Fibroblast of mammary gland (primary cell): ENCODE measurements around the gene SPATA24.

Experiments used
- DNase-seq: peaks from one replicate; pipeline ENCODE4 v3.0.0-alpha.2; 2010; ENCODE audit warnings: low read depth
- H3K4me3 ChIP-seq: 2 replicates; pipeline ENCODE4 v1.5.1; 2011; ENCODE audit warnings: low read depth, mild to moderate bottlenecking, low read length, moderate library complexity; ENCODE audit not compliant: control insufficient read depth
- TF ChIP-seq, protein P1 (sequence below): conservative IDR thresholded peaks from 2 replicates; pipeline ENCODE4 v1.5.1; 2011; ENCODE audit warnings: low read depth, low read length, inconsistent platforms; ENCODE audit not compliant: control insufficient read depth, insufficient read depth

SPATA24 gene, protein sequence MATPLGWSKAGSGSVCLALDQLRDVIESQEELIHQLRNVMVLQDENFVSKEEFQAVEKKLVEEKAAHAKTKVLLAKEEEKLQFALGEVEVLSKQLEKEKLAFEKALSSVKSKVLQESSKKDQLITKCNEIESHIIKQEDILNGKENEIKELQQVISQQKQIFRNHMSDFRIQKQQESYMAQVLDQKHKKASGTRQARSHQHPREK

DNA sequence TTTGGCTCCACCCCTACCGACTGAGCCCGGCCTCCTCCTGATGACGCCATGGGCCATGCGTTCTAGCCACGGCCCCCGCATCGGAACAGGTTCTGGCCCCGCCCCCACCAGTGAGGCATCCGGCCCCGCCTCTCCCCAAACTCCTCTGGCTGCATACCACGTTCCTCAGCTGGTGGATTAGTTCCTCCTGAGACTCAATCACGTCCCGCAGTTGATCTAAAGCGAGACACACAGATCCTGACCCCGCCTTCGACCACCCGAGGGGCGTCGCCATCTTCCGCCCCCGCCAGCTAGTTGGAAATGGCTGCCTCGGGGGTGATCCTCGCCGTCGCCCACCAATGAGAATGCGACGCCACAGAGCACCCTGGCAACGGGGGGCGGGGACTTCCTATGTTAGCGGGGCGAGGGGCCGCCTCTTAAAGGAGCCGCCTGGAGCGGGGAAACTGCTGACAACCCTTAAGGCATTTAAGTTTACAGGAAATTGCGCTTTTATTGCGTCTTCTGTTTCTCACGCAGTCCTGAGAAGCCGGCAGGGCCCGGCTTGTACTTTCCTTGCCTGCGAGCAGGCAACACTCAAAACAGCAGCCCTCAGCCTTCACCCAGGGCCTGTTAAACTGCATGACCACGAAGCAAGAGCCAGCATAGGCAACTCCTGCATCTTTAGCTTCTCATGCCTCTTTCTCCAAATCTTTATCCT, at the start of gene SPATA24:
Gene SPATA24 (minus strand): TSS at position 303 of the 697 bp plus-strand sequence. CDS start 29 bp downstream, at position 274.
- TF ChIP-seq, protein P1, sequence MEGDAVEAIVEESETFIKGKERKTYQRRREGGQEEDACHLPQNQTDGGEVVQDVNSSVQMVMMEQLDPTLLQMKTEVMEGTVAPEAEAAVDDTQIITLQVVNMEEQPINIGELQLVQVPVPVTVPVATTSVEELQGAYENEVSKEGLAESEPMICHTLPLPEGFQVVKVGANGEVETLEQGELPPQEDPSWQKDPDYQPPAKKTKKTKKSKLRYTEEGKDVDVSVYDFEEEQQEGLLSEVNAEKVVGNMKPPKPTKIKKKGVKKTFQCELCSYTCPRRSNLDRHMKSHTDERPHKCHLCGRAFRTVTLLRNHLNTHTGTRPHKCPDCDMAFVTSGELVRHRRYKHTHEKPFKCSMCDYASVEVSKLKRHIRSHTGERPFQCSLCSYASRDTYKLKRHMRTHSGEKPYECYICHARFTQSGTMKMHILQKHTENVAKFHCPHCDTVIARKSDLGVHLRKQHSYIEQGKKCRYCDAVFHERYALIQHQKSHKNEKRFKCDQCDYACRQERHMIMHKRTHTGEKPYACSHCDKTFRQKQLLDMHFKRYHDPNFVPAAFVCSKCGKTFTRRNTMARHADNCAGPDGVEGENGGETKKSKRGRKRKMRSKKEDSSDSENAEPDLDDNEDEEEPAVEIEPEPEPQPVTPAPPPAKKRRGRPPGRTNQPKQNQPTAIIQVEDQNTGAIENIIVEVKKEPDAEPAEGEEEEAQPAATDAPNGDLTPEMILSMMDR, result no peak
- DNase-seq, result peak; percentile 95
- peak within 1 kb of the TSS; percentile 63 for H3K4me3 ChIP-seq

DNA sequence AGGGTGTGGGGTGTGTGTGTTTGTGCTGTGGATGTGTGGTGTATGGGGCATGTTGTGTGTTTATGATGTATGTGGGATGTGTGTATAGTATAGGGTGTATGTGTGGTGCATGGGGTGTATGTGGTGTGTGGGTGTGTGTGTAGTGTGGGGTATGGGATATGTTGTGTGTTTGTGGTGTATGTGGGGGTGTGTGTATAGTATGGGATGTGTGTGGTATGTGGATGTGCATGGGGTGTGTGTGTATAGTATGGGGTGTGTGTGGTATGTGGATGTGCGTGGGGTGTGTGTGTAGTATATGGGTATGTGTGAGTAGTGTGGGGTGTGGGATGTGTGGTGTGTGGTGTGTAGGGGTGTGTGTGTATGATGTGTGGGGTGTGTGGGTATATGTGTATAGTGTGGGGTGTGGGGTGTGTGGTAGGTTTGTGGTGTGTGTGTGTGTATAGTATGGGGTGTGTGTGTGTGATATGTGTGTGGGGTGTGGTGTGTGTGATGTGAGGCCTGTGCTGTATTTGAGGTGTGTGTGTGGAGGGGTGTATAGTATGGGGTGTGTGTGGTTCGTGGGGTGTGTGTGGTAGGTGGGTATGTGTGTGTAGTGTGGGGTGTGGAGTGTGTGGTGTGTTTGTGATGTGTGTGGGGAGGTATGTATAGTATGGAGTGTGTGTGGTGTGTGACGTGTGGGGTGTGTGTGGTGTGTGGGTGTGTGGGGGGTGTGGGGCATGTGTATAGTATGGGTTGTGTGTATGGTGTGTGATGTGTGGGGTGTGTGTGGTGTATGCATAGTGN, 48.2 kb upstream of the SPATA24 start:
- TF ChIP-seq, protein P1, result no peak
- DNase-seq, result no peak
- H3K4me3 ChIP-seq, result no peak overlapping the region

DNA sequence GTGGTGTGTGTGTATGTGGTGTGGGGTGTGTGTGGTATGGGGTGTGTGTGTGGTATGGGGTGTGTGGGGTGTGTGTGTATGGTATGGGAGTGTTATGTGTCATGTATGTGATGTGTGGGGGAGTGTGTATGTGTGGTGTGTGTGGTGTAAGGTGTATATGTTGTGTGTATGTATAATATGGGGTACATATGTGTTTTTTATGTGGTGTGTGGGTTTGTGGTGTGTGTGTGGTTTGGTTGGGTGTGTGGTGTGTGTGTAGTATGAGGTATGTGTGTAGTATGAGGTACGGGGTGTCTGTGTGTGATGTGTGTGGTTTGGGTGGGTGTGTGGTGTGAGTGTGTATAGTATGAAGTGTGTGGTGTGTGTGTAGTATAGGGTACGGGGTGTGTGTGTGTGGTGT, 47.3 kb upstream of the SPATA24 start:
- DNase-seq, result no peak
- H3K4me3 ChIP-seq, result no peak overlapping the region
- TF ChIP-seq, protein P1, result no peak

DNA sequence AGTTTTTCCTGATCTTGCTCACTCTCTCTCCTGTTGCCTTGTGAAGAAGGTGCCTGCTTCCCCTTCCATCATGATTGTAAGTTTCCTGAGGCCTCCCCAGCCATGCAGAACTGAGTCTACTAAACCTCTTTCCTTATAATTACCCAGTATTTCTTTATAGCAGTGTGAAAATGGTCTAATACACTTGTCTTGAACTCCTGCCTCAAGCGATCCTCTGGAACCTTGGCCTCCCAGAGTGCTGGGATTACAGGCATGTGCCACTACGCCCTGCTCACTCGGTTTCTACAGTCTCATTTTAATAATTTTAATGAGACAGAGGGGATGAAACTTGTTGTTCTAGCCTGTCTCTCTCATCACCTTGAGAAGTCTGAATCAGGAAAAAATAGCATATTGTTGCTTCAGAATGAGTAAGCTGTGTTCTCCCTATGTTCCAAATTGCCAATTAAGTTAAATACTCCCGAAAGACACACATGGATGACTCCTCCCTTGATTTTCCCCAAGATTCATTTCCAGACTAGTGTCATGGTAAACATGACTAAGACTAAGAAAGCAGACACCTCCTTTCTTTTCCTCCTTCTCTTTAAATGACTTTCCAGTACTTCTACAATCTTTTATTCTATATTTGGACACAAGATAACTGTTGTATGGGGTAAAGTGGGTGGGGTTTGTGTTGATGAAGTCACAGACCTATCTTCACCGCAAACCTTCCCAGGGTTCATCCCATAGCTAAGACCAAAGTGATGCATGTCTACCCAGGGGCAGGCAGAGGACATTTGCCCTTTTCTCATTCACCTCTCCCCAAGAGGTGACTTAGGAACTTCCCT, 43.3 kb upstream of the SPATA24 start:
- peak; percentile 81 for DNase-seq
- TF ChIP-seq, protein P1, result no peak
- H3K4me3 ChIP-seq, result no peak overlapping the region

DNA sequence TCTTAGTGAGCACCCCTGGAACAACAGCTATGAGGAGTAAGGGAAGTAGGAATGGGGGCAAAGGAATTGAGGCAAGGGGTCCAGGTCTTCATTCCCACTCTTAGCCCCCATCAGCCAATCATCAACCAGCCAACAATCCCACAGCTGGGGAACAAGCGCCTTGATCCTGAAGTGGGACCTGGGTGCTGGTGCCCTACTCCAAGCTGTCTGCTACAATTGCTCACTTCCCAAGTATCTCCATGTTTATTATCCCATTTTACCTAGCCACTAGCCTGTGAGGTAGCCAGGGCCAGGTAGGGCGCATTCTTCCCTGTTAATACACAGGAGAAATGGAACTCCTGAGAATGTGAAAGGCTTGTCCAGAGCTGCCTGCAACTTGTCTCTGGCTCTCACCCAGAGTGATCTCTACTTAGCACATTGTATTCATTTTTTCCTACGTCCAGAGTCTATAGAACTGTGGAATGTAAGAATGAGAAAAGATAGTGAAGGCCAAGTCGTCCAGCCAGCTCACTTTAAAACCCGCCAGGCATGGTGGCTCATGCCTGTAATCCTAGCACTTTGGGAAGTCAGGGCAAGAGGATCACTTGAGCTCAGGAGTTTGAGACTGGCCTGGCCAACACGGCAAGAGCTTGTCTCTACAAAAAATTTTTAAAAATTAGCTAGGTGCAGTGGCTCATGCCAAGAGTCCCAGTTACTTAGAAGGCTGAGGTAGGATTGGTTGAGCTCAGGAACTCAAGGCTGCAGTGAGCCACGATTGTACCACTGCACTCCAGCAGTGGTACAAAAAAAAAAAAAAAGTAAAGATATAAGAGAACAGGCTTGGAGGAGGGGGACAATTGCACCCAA, 41.7 kb upstream of the SPATA24 start:
- TF ChIP-seq, protein P1, result no peak
- DNase-seq, result peak; percentile 30
- no peak overlapping the region for H3K4me3 ChIP-seq
